Fibroblast of lung (primary cell): ENCODE data around the gene KLHL2.

Experiments used
- CTCF ChIP-seq, 2 donors: IDR thresholded peaks in 1 of 2; conservative IDR thresholded peaks in 1 of 2; 1 replicate in 1 of 2; 2 replicates in 1 of 2; pipeline ENCODE4 v1.5.1; 2011 to 2012; ENCODE audit warnings: low read length in 2 of 2, control low read depth in 1 of 2, inconsistent platforms in 1 of 2, low read depth in 1 of 2, mild to moderate bottlenecking in 1 of 2
- EZH2 ChIP-seq: IDR thresholded peaks from 2 replicates; pipeline ENCODE4 v1.5.1; 2012; ENCODE audit warnings: low read length, control low read depth, mild to moderate bottlenecking; ENCODE audit errors: missing control alignments

GRCh38 chr4:165335163-165335703 lies 127.9 kb downstream of the KLHL2 start:
- TF ChIP-seq CTCF (conservative IDR thresholded peaks at IDR 0.05 in 1 of 2, IDR thresholded peaks at IDR 0.05 in 1 of 2; ENCODE audit: low read depth in 1 of 2, low read length in 2 of 2) (no peak), EZH2 (no peak)
